ENCODE measurements around the gene TMEM125.
A peak's percentile ranks its signal among the peaks of the same experiment; 100 is the strongest.

The TMEM125 gene

DNA sequence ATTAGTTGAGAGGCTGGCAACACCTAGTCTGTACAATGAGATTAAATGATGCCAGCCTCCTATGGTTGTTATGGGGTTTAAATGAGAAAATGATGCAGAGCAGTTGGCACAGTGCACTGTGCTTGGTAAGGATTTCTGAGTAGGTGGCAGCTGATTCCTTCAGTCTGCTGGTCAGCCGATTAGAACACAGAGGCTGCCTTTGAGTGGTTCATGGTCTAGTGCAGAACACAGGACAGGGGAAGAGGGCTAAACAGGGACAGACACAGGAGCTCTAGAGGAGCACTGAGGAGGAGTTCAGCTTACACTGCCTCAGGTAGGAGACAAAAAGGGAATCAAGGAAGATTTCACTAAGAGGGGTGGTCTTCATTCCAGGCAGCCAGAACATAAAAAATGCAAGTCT lies 32.4 kb downstream of the TMEM125 start:
- H3K9me3 ChIP-seq (ENCODE audit: insufficient read depth, low read depth, low read length): no peaks in the 10 kb centered on the region
- H3K4me3 ChIP-seq (ENCODE audit: low read length, poor library complexity, severe bottlenecking): no peak overlapping the region
- H3K9ac ChIP-seq (ENCODE audit: low read depth, low read length, poor library complexity, severe bottlenecking): no peak overlapping the region
- no peaks in the 10 kb centered on the region for H4K20me1 ChIP-seq (ENCODE audit: insufficient read depth, low read length, poor library complexity, severe bottlenecking)
- H3K36me3 ChIP-seq (ENCODE audit: insufficient read depth, low read length): no peaks in the 10 kb centered on the region
- no peaks in the 10 kb centered on the region for H3K27me3 ChIP-seq (ENCODE audit: insufficient read depth, low read length, poor library complexity, severe bottlenecking)
- H3K9me2 ChIP-seq (replicated peaks; ENCODE audit: low read depth, low read length): no peaks in the 10 kb centered on the region
- no peaks in the 10 kb centered on the region for H3F3A ChIP-seq (ENCODE audit: low read depth)
- H2AFZ ChIP-seq (ENCODE audit: low read length): no peak overlapping the region
- TF ChIP-seq, protein P1, sequence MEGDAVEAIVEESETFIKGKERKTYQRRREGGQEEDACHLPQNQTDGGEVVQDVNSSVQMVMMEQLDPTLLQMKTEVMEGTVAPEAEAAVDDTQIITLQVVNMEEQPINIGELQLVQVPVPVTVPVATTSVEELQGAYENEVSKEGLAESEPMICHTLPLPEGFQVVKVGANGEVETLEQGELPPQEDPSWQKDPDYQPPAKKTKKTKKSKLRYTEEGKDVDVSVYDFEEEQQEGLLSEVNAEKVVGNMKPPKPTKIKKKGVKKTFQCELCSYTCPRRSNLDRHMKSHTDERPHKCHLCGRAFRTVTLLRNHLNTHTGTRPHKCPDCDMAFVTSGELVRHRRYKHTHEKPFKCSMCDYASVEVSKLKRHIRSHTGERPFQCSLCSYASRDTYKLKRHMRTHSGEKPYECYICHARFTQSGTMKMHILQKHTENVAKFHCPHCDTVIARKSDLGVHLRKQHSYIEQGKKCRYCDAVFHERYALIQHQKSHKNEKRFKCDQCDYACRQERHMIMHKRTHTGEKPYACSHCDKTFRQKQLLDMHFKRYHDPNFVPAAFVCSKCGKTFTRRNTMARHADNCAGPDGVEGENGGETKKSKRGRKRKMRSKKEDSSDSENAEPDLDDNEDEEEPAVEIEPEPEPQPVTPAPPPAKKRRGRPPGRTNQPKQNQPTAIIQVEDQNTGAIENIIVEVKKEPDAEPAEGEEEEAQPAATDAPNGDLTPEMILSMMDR (conservative IDR thresholded peaks at IDR 0.05; ENCODE audit: low read length): no peak
- TF ChIP-seq EZH2phosphoT487 (IDR thresholded peaks at IDR 0.05; ENCODE audit: borderline replicate concordance): no peak
- peaks cover 12% of the 10 kb centered on the region for H3K4me1 ChIP-seq (ENCODE audit: insufficient read depth, low read length, poor library complexity, severe bottlenecking)
- no peaks in the 10 kb centered on the region for H3K79me2 ChIP-seq (ENCODE audit: insufficient read depth, low read length)
- peak overlapping the region; percentile 45 for H3K4me2 ChIP-seq (ENCODE audit: low read depth, low read length, poor library complexity, severe bottlenecking)

DNA sequence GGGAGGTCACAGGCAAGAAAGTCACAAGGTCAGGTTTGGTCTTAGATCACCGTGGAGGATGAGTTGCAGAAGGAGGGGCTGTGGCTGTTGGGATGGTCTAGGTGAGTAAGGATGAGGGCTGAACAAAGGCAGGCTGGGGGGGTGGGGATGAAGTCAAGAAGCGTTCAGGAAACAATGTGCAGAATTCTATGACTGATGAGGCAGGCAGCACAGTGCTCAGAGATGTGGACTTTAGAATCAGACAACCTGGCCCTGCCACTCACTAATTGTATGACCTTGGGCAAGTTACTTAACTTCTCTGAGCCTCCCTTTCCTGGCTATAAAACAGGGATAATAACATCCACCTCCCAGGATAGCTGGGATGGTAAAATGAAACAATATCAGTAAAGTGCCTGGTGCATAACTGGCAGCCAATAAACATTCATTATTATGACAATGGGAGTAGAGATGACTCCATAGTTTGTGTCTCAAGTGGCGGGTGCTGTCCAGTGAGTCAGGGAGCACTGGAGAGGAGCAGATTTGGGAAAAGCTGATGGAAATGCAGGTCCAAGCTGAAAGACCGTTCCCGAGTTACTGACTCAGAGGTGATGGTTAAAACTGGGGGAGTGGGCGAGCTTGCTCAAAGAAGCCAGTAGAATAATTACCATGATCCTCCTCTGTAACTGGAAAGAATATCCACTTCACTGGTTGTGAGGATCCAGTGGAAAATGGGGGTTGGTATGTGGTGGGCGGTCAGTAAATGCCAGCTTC lies 33.1 kb downstream of the TMEM125 start:
- H3K4me1 ChIP-seq (ENCODE audit: insufficient read depth, low read length, poor library complexity, severe bottlenecking): peaks cover 12% of the 10 kb centered on the region
- no peak overlapping the region for H2AFZ ChIP-seq (ENCODE audit: low read length)
- no peak overlapping the region for H3K9ac ChIP-seq (ENCODE audit: low read depth, low read length, poor library complexity, severe bottlenecking)
- no peaks in the 10 kb centered on the region for H3F3A ChIP-seq (ENCODE audit: low read depth)
- H3K9me2 ChIP-seq (replicated peaks; ENCODE audit: low read depth, low read length): no peaks in the 10 kb centered on the region
- H3K9me3 ChIP-seq (ENCODE audit: insufficient read depth, low read depth, low read length): no peaks in the 10 kb centered on the region
- H3K79me2 ChIP-seq (ENCODE audit: insufficient read depth, low read length): no peaks in the 10 kb centered on the region
- H4K20me1 ChIP-seq (ENCODE audit: insufficient read depth, low read length, poor library complexity, severe bottlenecking): no peaks in the 10 kb centered on the region
- H3K27me3 ChIP-seq (ENCODE audit: insufficient read depth, low read length, poor library complexity, severe bottlenecking): no peaks in the 10 kb centered on the region
- TF ChIP-seq EZH2phosphoT487 (IDR thresholded peaks at IDR 0.05; ENCODE audit: borderline replicate concordance): no peak
- no peak overlapping the region for H3K4me3 ChIP-seq (ENCODE audit: low read length, poor library complexity, severe bottlenecking)
- H3K36me3 ChIP-seq (ENCODE audit: insufficient read depth, low read length): no peaks in the 10 kb centered on the region
- H3K4me2 ChIP-seq (ENCODE audit: low read depth, low read length, poor library complexity, severe bottlenecking): peak overlapping the region; percentile 16

DNA sequence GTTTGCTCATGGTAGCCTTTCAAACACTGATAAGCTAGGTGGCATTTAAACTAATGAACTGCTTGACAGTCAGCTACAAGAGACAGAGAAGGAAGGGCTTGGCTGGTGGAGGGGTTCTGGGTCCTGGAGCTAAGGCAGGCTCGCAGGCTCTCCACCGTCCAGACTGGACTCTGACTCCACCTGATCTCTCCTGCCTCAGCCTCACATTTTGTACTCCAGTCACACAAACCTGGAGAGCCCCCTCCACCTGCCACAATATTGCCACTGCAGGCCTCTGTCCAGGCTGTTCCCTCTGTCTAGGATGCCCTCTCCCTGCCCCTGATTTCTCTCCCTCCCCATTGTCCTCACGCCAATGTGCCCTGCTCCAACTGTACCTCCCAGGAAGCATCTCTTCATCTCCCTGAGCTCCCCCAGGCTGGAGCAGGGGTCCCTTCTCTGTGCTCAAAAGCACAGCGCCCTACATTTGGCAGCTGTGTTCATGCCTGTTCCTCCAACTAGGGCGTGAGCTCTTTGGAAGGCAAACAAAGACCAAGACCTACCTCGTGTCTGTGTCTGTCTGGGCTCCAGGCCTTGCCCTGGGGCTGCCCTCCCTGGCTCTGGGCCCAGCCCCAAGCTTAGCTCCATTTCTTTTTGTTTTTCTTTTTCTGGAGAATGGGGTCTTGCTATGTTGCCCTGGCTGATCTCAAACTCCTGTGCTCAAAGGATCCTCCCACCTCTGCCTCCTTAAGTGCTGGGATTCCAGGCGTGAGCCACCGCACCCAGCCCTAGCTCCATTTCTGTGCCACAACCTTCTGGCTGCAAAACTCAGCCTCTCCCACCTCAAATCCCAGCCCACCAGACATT lies 33.9 kb downstream of the TMEM125 start:
- H3K79me2 ChIP-seq (ENCODE audit: insufficient read depth, low read length): no peaks in the 10 kb centered on the region
- no peaks in the 10 kb centered on the region for H3K36me3 ChIP-seq (ENCODE audit: insufficient read depth, low read length)
- no peak overlapping the region for H2AFZ ChIP-seq (ENCODE audit: low read length)
- H3K9me3 ChIP-seq (ENCODE audit: insufficient read depth, low read depth, low read length): no peaks in the 10 kb centered on the region
- H3K27me3 ChIP-seq (ENCODE audit: insufficient read depth, low read length, poor library complexity, severe bottlenecking): no peaks in the 10 kb centered on the region
- no peak overlapping the region for H3K9ac ChIP-seq (ENCODE audit: low read depth, low read length, poor library complexity, severe bottlenecking)
- no peaks in the 10 kb centered on the region for H3F3A ChIP-seq (ENCODE audit: low read depth)
- no peaks in the 10 kb centered on the region for H4K20me1 ChIP-seq (ENCODE audit: insufficient read depth, low read length, poor library complexity, severe bottlenecking)
- H3K4me1 ChIP-seq (ENCODE audit: insufficient read depth, low read length, poor library complexity, severe bottlenecking): peaks cover 12% of the 10 kb centered on the region
- H3K4me3 ChIP-seq (ENCODE audit: low read length, poor library complexity, severe bottlenecking): no peak overlapping the region
- H3K4me2 ChIP-seq (ENCODE audit: low read depth, low read length, poor library complexity, severe bottlenecking): no peak overlapping the region
- no peaks in the 10 kb centered on the region for H3K9me2 ChIP-seq (replicated peaks; ENCODE audit: low read depth, low read length)
- TF ChIP-seq EZH2phosphoT487 (IDR thresholded peaks at IDR 0.05; ENCODE audit: borderline replicate concordance): no peak

DNA sequence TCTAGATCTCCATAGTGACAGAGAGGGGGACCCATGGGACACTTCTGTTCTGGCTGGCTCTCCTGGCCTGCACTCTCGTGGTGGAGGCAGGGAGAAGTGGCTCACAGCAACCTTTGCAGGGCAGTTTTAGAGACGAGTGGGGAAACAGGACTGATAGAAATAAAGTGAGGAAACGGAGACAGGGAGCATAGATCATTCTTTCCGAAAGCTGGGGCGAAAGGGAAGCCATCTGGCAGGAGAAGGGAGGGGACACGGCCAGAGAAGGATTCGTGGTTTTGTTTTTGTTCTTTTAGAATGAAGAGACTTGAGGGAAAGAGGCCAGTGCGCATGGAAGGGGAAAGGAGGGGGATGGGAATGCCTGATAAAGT lies 34.5 kb downstream of the TMEM125 start:
- Histone ChIP-seq H4K20me1 (ENCODE audit: insufficient read depth, low read length, poor library complexity, severe bottlenecking) (no peaks in the 10 kb centered on the region), H3K36me3 (ENCODE audit: insufficient read depth, low read length) (no peaks in the 10 kb centered on the region), H3K79me2 (ENCODE audit: insufficient read depth, low read length) (no peaks in the 10 kb centered on the region), H3K9me3 (ENCODE audit: insufficient read depth, low read depth, low read length) (no peaks in the 10 kb centered on the region), H3K9ac (ENCODE audit: low read depth, low read length, poor library complexity, severe bottlenecking) (no peak overlapping the region), H3K4me2 (ENCODE audit: low read depth, low read length, poor library complexity, severe bottlenecking) (no peak overlapping the region), H3F3A (ENCODE audit: low read depth) (no peaks in the 10 kb centered on the region), H2AFZ (ENCODE audit: low read length) (no peak overlapping the region), H3K4me3 (ENCODE audit: low read length, poor library complexity, severe bottlenecking) (no peak overlapping the region), H3K4me1 (ENCODE audit: insufficient read depth, low read length, poor library complexity, severe bottlenecking) (peaks cover 12% of the 10 kb centered on the region), H3K9me2 (replicated peaks; ENCODE audit: low read depth, low read length) (no peaks in the 10 kb centered on the region), H3K27me3 (ENCODE audit: insufficient read depth, low read length, poor library complexity, severe bottlenecking) (no peaks in the 10 kb centered on the region)
- TF ChIP-seq EZH2phosphoT487 (IDR thresholded peaks at IDR 0.05; ENCODE audit: borderline replicate concordance): no peak
- TF ChIP-seq, protein P1 (conservative IDR thresholded peaks at IDR 0.05; ENCODE audit: low read length): no peak
